NCI-H1436 (cell line): Measurements from ENCODE around the gene TMPRSS5.

Source experiments
- DNase-seq: peaks from one replicate; lab custom pipeline; 2025; lab: John Stamatoyannopoulos, UW

TMPRSS5 gene

DNA sequence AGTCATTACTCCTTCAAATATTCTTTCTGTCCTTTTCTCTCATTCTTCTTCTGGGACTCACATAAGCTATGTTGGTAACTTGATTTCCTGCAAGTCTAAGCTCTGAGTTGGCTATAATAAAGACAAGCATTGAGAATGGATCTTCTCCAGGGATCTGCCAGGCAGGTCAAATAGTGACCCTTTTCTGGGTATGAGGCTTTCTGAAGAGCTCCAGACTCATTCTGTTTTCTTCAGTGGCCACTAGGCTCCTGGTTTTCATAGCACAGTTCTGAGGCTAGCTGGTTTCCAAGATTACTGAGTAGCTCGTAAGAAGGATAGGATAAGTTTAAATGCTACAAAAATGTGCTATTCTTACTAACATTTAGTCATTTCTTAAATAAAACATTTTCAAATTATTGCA is 38.3 kb downstream of the TMPRSS5 start:
- no peak for DNase-seq

DNA sequence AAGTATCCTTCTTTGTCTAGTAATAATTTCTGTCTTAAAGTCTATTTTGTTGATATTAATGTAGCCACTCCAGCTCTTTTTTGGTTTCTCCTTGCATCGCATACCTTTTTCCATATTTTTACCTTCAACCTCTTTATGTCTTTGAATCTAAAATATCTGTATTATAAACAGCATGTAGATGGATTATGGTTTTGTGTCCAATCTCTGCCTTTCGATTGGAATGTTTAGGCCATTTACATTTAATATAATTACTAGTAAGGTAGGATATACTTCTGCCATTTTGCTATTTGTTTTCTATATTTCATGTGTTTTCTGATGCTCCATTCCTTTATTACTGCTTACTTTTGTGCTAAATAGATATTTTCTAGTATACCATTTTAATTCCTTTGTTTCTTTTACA is 39.5 kb downstream of the TMPRSS5 start:
- no peak for DNase-seq

DNA sequence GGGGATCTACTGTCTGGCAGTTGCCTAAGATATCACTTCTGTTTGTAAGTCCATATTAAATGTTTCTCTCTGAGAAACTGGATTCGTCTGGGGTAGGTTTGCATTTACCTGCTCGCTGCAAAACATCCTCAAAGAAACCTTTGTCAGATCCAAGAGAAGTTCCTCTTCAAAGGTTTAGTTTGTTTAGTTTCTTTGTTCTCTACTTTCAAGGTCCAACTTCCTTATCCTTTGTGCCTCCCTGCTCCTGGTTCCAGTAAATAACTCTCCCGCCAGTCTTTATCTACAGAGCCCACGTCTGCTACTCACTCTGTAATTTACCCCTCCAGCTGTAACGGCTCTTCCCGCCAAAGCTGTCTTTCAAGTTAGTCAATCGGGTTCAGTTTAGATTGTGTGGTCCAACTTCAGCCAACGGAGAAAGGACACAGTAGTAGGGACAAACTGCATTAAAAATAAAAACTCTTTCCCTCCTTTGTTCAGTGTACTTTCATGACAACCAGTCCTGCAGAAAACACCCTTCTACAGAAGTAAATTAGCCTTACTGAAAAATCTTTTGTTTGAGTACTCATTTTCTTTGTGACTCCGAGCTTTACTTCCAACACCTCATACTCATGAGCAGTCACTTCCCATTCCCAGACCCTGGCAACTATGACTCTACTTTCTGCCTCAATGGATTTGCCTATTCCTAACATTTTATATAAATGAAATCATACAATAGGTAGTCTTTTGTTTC is 41.0 kb downstream of the TMPRSS5 start:
- DNase-seq = no peak

DNA sequence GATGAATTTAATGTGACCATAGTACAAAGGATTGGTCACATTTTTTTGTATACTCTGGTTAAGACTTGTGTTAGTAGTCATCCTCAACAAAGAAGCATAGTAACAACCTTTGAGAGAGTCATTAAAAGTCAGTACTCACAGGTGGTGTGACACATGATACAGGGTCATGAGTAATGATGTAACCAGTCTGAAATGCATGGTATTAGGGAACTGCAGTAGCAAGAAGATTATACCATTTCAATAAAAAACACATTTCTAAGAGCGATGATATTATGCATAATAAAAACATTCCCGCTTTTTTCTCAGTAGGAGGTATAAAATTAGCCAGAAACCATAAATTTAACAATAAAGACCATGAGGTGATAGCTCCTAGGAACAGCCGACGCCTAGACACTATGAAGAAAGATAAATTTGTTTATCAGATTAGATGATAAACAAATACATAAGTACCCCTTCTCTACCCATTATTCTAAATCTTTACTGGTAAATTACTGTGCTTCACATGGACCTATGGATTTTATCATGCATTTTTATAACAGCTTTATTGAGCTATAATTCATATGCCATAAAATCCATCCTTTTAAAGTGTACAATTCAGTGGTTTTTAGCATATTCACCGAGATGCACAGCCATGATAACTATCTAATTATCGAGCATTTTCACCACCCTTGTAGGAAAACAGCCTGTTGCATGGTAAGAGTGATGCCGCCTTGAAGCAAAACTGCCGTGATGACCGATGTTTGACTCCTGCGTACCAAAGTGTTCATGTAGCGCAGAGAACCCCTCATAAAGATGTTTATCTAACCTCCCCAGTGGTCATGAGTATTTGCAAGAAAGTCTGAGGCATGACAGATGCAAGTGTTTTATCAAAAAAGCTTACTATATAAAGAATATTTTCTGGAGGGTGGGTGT is 41.8 kb downstream of the TMPRSS5 start:
- DNase-seq = no peak

DNA sequence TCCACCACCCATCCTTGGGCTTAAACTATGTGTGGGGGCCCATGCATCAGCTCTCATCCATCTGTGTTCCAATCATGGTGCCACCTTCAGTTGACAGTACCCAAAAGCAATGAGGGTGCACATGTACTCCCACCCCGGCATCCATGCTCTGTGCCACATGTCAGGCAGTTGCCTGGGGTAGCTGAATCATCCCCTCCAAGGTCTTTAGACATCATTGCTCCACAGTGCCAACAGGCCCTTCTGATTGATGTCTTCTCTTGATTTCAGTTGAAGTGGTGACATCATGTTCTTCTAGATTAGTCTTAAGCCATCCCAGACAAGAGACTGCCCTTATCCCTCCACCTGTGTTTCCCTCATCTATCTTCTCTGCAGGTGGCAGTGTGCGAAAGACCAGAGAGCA is 42.5 kb downstream of the TMPRSS5 start:
- no peak for DNase-seq

DNA sequence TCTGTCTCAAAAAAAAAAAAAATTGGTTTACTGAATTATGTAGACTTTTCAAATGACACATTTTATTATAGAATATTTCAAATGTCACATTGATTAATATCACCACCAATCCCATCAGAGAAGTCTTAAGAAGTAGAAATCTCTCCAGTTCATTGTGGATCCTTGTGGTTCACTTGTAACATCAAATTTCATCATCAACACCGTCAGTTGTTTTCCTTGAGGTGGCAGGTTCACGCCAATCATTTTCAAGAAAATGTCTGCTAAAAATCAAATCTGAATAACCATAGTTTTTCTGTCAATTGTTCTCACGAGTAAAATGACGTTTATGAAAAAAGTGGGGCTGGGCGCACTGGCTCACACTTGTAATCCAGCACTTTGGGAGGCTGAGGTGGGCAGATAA is 50.3 kb downstream of the TMPRSS5 start:
- DNase-seq = no peak

DNA sequence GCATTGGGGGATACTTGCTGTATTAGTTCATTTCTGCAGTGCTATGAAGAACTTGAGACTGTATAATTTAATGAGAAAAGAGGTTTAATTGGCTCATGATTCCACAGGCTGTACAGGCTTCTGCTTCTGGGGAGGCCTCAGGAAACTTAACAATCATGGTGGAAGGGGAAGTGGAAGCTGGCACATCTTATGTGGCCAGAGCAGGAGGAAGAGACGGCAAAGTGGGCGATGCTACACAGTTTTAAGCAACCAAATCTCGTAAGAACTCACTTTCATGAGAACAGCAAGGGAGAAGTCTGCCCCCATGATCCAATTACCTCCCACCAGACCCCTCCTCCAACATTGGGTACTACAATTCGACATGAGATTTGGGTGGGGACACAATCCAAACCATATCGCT is 55.1 kb downstream of the TMPRSS5 start:
- no peak for DNase-seq

DNA sequence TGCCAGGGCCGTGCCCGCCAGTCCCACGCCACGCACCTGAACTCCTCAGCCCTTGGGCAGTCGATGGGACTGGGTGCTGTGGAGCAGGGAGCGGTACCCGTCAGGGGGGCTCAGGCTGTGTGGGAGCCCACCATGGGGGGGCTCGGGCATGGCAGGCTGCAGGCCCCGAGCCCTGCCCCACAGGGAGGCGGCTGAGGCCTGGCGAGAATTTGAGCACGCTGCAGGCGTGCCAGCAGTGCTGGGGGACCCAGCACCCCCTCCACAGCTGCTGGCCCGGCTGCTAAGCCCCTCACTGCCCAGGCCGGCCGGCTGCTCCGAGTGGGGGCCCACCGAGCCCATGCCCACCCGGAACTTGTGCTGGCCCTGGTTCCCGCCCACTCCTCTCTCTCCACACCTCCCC is 56.8 kb downstream of the TMPRSS5 start:
- no peak for DNase-seq

DNA sequence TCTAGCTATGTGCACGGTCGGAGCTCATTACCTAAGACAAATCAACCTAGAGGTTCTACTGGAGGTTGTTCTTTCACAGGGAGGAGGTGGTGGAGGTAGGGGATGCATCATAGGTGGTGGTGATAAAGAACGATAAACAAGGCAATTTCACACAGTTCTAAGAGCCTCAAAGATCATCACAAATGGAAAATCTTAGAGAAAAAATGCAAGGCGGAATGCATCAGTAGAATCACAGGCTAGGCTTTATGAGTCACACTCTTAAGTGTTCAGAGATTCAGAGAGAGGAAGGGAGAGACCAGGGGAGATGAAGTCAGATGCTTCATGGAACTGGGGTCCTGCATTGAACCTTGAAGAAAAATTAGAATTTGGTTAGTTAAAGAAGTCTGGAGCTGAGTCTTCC is 58.3 kb downstream of the TMPRSS5 start:
- DNase-seq = no peak

DNA sequence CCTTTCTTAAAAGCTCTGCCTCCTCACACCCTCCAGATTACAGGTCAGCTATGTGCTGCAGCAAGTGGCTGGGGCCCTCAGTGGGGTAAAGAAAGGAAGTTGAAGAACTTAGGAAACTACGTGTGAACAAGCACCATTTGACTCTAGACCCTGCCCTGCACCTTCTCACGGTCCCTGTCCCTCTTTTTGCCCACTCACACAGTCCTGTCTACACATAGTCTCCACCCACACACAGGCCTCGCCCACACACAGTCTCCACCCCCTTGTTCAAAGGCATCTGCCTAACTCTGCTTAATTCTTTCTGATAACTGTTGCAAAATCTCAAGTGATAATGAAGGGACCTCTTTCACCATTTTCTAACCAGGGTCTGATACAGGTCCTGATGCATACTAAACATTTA is 59.0 kb downstream of the TMPRSS5 start:
- no peak for DNase-seq

DNA sequence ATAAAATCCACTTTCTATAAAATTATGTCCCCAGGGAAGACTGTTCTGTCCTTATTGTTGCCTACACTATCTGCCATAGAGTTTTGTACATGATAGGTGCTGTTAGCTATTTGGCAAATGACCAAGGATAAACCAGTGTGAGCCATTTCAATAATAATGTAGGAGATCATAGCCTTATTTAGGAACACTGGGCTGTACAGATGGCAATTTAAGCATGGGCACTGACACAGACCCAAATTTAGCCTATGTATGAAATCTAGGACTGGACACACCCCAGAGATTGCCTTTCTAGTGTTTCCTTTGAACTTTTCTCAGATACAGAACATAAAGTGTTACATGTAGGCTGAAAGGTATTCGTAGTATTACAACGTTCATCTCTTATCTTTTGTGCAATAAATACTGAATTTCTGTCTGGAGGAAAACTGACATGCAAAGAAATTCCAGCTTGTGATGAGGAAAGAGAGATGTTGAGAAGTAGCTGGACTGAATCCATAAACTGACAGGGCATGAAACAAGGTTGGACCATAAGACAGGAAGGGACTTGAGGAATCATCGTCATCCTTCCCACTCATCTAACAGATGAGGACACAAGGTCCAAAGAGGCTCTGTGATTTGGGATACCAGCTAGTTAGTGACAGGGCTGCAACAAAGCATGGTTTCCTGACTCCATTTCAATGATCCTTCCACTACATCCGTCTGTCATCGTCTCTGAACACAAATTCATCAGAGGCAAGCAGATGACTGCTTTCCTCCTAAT is 60.3 kb downstream of the TMPRSS5 start:
- no peak for DNase-seq

DNA sequence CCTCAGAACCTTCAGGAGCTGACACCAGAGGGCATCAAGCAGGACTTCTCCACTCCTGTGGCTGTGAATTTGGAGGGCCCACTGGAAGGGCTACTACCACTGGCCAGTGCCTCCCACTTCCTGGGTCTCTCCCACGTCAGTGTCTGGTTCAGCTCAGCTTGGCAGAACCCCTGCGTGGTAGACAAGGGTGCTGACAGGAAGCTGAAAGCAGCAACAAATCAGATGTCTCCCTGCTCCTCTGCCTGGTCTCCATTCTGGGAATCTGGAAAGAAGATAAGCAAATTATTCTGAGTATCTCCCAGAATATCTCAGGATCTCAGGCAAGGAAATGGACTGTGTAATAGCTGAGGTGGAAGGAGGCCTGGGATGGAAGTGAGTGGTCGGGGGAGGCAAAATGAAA is 61.5 kb downstream of the TMPRSS5 start:
- DNase-seq = no peak

DNA sequence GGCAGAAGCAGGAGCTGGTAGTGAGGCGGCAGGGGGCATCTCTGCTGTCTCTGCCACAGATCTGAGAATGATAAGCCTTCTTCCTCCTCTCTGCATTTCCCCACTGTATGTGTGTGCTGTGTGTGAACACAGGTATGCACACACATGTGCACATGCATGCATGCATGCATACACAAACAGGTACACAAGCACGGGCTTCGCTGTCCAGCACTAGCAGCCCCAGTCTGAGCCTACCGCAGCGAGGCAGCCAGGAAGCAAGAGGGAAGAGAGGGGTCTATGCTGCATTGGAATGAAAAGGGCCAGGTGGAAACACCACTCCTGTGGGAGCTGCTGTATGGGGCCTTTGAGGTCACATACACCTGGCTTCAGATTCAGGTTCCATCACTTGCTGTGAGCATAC is 62.4 kb downstream of the TMPRSS5 start:
- DNase-seq = no peak

DNA sequence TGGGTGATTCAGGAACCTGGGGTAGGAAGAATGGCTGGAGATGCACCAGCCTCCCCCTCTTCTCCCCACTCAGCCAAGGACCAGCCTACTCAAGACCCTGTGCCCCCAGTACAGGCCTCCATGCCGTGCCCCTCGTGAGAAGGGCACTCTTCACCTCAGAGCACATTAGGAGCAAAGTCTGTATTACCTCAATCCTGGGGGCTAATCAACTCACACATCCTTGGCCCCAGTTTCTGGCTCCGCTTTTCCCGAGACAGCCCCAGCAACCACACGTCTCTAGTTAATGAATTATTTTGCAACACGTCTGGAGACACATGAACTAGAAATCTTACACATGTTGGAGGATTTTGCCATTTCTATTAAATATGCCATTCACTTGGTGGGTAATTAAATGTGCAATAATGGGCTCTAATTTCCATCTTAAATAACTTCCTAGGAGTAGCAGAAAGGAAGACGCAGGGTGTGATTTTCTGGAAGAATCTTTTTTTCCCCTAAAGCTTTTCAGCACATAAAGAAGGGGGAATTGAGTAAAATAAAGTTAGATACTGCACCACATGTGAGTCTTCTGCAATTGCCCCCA is 63.0 kb downstream of the TMPRSS5 start:
- no peak for DNase-seq

DNA sequence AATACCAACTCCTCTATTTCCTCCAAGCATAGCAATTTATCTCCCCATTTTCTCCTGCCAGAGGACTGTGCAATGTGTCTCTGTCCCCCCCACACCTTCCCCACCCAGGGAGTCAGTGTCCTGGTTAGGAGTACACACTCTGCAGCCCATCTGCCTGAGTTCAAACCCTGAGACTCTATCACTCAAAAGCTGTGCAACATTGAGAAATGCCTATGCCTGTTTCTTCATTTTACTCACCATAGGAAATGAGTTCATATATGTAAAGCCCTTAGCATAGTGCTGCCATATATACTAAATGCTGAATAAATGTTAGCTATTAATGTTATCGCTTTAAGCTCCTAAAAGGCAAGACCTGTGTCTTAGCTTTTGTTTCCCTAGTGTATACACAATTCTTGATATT is 64.0 kb downstream of the TMPRSS5 start:
- no peak for DNase-seq

DNA sequence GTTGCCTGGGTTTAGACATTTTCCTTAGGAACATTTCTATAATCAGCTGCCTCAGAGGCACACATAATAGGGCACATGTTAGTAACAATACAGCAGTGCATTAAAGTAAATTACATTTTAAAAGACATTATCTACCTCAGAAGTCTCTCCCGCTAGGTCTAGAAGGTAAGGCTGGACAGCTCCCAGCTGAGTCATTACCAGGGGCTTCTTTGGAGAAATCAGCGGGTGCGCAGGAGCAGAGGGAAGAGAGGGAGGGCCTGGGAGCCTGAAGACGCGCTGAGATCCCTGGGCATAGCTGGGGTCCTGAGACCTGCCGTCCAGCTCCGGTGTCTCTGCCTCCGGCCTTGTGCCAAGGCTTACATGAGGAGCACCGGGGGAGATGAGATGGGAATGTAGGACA is 67.7 kb downstream of the TMPRSS5 start:
- no peak for DNase-seq

DNA sequence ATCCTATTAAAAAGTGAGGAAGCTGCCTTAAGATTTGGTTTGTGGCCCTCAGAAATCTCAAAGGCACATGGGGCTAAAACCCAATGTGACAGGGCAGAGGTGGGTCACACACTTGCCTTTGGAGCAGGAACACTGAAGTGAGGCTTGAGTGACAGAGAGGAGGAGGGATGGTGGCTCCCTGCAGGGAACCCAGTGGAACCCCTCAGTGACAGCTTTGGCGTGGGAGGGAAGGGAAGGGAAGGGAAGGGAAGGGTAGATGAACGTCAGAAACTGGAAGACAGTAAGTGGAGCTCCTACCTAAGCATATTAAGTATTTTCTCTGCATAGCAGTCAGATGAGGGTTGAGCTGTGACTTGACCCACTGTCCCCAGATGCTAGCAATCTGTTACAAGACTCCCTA is 68.5 kb downstream of the TMPRSS5 start:
- no peak for DNase-seq
